Suppressor macrophage treated with lipopolysaccharide for 4 hours (primary cell): ENCODE measurements around the gene ATP4B.
"Not testable (repeated sequence)": the region's sequence is repeated elsewhere in the genome, so short reads cannot be mapped to it uniquely, and the experiment has no call there.

Source experiments
- DNase-seq: peaks from one replicate; pipeline ENCODE4 v3.0.0-alpha.2; 2020

The ATP4B gene

DNA sequence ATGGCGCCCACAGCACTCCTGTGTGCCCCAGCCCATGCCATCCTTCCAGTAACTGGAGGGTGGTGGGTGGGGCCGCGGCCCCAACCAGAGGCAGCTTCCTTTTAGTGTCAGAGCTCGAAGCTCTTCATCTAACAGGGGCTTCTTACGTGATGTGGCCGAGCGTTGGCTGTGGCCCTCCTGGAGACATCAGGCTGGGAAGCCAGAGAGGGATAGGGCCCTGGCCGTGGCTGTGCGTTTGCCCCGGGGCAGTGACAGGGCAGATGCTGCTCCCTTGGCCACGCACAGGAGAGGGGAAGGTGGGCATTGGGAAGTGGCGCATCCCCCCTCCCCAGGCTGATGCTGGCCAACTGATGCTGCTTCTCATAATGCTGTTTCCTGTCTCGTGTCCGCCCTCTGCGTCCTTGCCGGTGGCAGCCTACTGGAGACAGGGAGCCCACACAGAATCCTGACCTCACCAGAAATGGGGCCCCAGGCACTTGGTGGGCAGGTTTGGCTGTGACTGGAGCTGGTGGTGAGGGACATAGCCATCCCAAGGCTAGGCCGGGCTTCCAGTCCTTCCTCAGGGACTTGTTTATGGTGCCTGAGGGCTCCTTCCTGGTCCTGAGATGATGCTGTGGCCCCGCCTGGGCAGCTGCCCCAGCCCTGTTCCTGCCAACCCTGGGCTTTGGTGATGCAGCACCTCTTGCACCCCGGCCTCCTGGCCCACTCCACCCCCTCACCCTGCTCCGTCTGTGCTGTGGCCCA lies 34.3 kb downstream of the ATP4B start:
- peak; percentile 33 for DNase-seq

DNA sequence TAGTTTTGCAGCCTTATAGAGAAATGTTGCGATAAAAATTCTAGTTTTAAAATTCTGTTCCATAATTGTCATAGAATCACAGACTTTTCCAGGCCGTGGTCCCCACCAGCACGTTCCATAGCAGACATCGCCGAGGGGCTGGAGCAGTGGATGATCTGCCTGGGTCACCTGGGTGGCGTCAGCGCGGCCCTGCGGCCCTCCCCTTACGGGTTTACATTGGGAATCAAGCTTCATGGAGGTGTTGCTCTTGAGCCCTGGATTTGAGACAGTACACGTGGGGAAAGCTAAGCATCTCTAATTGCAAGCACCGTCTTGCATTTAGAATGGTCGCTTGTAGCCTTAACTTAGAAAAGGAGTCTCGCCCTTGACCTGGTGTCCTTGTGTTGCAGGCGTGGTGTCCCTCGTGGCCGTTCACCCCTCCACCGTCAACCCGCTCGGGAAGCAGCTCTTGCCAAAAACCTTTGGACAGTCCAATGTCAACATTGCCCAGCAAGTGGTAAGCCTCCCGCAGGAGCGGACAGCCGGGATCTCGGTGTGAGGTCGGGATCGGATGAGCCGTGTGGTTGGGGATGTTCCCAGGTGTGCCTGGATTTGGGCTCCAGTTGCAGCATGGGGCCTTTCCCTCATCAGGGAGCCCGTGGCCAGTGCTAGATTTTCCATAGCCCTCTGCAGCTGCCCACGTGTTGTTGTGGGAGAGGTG lies 35.1 kb downstream of the ATP4B start:
- no peak for DNase-seq

DNA sequence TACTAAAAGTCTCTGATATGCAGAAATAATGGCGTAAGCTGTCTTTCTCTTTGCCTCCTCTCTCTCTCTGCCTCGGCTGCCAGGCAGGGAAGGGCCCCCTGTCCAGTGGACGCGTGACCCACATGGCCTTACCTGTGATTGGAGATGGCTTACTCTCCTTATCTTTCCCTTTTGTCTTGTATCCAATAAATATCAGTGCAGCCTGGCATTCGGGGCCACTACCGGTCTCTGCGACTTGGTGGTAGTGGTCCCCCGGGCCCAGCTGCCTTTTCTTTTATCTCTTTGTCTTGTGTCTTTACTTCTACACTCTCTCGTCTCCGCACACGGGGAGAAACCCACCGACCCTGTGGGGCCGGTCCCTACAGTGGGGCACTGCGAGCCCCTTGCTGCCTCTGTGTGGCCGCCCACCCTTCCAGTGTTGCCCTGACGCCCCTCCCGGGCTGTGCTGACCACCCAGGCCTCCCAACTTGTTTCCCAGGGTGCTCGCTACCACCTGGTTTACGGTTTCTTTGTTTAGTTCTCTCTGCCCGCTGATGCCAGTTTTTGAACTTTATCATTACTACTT lies 35.9 kb downstream of the ATP4B start:
- not testable (repeated sequence) for DNase-seq

DNA sequence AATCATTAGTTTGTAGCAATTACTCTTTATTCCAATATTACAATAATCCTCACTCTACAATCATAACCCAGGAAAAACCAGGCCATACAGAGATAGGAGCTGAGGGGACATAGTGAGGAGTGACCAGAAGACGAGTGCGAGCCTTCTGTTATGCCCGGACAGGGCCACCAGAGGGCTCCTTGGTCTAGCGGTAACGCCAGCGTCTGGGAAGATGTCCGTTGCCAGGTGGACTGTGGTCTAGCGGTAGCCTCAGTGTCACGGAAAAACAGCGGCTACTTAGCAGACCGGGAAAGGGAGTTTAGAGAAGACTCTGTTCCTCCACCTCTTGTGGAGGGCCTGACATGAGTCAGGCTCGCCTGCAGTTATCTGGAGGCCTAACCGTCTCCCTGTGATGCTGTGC lies 36.5 kb downstream of the ATP4B start:
- not testable (repeated sequence) for DNase-seq

DNA sequence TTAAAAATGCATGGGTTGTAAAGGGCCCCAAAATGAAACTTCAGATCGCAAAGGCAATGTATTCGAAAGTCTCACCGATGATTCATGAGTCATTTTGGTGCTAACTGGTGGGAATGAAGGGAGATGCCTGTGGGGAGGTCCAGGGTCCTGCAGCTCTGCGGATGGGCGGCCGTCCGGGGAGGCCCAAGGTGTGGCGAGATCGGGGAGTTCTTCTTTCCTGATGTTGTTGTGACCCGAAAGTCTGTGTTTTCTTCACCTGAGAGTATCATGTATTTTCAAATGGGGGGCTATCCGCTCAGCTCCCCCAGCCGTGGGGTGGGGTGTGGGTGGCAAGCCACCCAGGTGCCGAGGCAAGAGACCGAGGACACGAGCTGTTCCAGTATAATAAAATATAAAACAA lies 37.0 kb downstream of the ATP4B start:
- DNase-seq = no peak

DNA sequence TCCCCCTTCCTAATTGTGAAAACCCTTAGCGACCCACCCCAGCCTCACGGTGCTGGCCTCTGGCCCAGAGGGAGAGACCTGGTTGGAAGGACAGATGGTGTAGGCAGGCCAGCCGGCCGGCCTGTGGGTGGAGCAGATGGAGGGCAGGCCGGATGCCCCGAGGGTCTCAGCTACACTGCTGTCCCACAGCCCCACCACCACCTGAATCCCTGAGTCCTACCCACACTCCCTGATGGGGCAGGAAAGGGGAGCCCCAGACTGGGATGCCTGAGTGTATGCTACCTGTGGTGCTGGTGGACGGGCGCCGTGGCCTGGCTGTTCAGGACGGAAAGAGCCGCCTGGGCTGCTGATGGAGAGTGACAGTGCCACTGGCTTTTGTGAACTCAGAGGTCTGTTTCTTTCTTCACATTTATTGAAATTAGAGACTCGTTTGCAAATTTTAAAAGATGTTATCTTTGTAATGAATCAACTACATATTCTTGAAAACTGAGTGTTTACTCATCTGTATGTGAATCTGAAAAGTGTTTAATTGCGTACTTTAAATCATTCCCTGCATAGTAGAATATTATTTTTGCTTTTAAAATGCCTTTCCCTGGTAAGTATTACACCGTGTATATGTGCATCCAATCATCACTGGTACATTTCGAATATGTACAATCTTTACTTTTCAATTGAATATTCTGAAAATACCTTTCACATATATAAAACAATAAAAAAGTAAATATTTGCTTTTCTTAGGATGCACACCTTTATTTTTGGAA lies 37.8 kb downstream of the ATP4B start:
- no peak for DNase-seq

DNA sequence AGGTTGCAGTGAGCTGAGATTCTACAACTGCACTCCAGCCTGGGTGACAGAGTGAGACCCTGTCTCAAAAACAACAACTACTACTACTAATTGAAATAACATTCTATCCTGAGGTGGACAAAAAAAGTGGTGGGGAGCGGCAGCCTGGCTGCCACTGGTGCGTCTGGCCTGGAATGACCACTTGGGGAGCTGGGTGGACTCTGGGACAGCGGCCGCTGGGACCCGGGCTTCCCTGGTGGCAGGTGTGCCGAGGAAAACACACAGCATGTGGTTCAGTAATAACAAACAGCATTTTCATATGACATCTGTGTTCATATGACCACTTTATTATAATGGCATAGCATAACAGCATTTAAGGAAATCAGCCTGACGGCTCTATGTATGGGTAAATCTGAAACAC lies 39.5 kb downstream of the ATP4B start:
- no peak for DNase-seq

DNA sequence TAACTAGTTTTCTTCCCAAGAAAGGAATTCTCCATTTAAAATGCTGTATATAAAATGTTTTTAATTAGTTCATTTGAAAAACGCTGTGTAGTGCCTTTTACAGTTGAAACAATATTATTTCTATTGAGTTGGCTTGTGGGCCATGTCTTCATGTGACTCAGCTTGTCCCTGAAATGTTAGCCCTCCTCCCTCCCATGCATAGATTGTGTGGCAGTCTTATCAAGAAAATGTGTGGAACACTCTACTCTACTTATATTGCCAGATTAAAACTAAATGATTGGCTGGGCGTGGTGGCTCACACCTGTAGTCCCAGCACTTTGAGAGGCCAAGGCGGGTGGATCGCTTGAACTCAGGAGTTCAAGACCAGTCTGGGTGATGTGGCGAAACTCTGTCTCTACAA lies 40.0 kb downstream of the ATP4B start:
- no peak for DNase-seq

DNA sequence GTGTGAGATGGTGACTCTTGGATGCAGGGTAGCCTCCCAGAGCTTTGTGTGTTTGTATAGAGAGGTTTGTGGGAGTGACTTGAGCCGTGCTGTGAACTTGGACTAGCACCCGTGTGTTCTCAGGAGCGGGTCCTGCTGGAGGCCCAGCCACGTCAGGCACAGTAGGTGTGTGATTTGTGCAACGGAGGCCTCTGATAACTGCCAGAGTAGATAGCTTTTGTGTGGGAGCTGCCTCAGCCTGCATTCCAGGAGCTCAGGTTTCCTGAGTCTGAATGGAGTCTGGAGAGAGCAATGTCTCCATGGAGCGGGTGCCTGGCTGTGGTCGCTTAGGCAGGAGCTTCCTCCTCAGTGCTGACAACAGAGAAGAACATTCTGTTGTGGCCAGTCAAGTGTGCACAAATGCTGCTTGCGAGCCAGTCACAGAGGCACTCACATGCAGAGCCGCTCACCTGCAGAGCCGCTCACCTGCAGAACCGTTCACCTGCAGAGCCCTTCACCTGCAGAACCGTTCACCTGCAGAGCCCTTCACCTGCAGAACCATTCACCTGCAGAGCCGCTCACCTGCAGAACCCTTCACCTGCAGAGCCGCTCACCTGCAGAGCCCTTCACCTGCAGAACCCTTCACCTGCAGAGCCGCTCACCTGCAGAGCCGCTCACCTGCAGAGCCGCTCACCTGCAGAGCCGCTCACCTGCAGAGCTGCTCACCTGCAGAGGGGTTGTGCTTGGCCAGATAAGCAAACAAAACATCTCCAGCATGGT lies 40.8 kb downstream of the ATP4B start:
- peak; percentile 16 for DNase-seq

DNA sequence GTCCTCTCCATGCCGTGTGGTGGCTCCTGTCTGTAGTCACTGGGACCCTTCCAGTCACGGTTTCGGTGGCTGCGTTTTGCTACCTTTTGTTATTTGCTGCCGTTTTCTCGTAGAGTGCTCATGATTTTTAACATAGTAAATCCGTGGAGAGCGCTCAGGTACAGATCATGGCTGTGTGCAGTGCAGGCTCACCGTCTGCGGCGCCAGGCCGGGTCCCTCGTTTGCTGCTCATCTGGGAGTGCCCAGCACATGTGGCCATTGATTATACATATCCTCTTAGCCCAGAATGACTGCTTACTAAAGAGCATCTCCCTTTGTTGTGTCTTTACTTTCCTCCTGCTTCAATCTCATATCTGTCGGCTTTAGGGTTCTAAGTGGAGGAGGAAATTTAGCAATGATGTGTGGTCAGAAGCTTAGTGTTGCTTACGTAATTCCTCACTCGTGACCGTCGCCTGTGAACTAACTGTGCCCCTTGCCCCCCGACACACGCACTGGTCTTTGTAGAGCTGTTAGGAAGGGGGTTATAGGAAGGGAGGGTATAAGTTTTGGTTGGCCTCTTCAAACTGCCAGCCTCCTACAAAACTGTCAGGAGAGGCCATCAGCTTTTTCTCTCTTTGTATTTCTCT lies 41.6 kb downstream of the ATP4B start:
- peak; percentile 79 for DNase-seq

DNA sequence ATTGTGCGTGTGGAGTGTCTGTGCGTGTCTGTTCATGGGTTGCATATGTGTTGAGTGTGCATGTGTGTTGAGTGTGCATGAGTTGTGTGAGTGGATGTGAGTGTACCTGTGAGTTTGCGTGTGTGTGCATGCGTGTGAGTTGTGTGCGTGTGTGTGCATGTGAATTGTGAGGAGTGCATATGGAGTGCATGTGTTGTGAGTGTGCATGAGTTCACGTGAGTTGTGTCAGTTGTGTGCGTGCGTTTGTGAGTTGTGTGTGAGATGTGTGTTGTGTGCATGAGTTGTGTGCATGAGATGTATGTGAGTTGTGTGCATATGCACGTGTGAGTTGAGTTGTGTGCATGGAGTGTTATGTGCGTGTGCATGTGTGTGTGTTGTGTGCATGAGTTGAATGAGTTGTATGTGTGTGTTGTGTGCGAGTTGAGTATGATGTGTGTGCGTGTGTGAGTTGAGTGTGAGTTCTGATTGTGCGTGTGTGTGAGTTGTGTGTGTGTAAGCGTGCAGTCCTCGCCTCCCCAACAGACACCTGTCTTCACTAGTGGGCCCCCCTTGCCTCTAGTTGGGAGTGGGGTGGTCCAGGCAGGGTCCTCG lies 44.1 kb downstream of the ATP4B start:
- no peak for DNase-seq

DNA sequence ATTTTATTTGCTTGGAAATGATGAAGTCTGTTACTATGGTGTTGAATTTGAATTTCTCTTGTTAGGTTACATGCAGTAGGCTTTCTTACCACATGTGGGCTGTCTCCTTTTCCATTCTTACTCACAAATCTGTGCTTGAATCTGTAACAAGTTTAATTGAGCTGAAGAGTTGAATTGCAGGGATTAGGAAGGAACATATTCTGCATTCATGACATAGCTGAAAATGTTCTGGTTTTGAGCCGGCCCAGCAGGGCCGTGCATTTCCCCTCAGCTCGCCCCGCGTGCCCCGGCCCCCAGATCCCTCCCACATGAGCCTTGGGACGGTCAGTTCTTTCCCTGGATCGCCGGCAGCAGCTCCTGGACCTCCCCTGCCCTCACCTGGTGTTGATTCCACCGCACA lies 45.4 kb downstream of the ATP4B start:
- DNase-seq = no peak

DNA sequence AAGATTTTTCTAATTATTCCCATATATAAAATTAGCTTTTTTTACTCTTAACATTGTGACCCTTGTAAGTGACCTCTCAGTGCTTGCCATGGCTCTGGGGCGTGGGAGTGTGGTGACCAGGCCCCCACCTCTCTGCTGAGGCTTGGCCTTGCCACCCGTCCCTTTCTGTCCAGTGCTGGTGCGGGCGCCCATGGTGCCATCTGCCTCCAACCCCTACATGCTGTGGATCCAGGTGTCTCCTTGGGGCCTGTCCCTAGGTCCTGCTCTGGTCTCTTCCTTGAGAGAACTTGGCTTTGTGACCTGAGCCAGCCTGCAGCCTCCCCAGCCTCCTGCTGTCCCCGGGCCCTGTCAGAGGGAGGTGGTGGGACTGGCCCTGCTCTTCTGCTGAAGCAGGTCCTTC lies 46.0 kb downstream of the ATP4B start:
- DNase-seq = no peak

DNA sequence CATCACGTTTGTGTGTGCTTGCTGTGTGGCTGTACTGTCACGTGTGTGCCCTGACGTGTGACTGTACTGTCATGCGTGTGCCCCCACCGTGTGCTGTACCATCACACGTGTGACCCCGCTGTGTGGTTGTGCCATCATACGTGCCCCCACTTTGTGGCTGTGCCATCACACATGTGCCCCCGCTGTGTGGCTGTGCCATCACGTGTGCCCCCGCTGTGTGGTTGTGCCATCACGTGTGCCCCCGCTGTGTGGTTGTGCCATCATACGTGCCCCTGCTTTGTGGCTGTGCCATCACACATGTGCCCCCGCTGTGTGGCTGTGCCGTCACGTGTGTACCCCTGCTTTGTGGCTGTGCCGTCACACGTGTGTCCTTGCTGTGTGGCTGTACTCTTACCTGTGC lies 47.7 kb downstream of the ATP4B start:
- no peak for DNase-seq

DNA sequence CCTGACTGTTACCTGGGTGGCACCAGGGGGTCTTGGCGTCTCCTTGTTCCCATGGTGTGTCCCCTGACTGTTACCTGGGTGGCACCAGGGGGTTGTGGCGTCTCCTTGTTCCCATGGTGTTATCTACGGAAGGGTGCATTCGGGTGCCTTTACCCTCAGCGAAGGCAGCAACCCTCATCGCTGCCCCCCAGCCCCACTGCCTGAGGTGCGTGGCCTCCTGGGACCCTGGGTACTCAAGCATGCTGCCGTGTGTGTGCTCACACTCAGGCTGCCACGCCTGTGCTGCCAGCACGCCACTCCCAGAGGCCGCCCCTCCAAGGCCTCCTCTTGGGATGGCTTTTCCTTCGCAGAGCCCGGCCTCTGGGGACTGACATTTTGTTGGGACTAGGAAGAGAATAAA lies 48.4 kb downstream of the ATP4B start:
- DNase-seq = no peak

DNA sequence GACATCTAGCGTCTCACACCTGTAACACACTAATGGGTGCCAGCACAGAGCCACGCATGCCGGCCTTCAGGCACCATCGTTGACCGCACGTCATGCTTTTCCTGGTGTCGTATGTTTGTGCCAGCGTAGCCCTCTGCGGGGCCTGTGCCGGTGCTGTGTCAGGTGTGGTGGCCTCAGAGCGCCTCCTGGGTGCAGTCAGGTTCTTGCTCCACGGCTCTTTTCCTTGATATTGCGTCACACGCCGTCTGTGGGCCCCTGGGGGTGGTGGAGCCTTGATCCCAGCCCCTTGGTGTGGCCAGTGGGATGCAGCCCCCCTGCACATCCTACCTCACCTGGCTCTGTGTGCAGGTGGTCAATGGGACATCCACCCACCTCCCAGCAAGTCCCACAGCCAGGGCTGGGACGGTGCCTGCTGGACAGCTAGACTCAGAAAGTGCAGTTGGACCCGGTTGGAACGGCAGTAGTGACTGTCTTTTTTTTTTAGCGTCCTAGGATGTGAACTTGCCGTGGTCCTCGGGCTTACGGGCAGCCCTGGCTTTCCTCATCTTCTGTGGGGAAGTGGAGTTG lies 48.9 kb downstream of the ATP4B start:
- no peak for DNase-seq

DNA sequence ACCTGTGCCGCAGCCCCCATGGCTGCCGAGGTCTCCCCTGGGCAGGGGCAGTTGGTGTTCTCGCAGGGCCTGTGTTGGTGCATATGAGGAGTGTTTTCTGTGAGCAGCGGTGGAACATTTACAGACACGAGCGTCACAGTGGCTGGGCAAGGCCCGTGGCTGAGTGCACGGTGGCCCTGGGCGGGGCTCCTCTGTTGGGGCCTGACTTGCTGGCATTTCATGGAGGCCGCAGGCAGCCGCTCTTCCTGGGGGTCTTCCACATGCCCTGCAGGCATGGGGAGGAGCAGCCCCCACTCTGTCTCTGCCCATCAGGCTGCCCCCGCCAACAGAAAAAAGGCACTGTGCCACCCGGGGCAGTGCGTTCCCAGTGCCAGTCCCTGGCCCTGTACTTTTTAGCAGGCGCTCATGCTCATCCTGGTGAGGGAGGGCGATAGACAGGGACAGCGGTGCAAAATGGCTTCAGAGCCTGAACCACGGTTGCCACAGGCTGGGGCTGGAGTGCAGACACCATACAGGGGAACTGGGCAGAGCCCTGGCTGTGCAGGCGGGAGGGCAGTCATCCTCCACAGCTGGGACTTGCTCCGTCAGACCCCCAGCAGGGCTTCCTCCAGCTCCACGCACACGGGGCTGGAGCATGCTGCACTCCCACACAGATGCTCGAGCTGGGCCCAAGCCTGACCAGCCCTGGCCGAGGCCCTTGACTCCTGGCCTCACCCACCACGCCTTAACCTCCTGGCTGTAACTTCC lies 49.9 kb downstream of the ATP4B start:
- DNase-seq = peak; percentile 21

DNA sequence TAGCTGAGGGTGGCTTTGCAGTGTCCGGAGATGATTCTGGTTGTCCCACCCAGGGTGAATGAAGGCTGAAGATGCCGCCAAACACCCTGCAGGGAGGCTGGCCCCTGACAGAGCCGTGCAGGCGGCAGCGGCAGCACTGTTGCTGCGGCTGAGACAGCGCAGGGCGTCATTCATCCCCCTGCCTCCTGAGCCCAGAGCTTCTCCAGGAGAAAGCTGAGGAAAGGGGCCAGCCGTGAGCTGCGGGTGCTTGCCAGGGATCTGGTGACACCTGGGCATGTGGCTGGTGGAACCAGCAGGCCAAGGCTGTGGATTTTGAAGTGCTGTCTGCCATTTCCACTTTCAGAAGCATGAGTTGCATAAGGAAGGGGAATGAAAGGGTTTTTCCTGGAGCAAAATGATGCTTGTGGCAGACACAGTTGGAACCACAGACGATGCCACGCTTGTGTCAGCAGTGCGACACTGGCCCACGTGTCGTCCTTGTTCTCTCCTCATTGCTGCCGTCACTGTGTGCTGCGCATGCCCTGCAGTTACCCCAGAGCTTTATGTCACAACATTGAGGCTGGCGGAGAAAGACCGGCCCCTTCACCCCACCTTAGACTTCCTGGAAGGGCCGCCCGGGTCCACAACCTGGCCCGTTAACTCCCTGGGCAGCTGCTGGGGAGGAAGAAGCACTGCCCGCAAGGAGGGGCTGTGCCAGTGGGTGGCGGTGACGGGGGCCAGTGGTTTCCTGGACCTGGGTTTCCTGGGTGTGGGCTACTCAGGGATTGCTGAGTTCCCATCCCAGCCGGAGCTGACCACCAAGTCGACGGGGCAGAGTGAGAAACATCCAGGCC lies 50.7 kb downstream of the ATP4B start:
- DNase-seq = peak; percentile 95

DNA sequence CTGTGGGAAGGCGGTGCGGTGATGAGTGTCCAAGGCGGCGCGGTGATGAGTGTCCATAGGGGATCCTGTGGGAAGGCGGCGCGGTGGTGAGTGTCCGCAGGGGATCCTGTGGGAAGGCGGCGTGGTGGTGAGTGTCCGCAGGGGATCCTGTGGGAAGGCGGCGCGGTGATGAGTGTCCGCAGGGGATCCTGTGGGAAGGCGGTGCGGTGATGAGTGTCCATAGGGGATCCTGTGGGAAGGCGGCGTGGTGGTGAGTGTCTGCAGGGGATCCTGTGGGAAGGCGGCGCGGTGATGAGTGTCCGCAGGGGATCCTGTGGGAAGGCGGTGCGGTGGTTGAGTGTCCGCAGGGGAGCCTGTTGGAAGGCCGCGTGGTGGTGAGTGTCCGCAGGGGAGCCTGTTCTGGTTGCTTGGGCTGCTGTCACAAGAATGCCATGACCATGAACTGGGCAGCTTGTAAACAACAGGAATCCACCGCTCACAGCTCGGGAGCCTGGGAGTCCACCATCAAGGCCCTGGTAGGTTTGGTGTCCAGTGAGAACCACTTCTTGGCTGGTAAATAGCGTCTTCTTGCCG lies 52.0 kb downstream of the ATP4B start:
- DNase-seq = no peak

DNA sequence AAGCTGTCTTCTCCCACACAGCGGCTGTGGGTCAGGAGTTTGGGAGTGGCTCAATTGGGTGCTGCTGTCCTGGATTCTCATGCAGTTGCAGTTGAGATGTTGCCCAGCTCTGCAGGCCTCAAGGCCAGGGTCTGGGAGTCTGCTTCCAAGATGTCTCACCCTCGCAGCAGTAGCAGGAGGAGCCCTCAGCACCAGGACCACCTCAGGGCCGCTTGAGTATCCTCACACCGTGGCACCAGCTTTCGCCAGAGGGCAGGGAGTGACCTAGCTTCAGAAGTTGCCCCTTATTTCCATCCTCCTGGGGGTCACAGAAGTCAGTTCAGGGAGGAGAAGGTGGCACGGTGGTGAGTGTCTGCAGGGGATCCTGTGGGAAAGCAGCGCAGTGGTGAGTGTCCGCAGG lies 52.5 kb downstream of the ATP4B start:
- DNase-seq = no peak
